Loucy (cell line): ENCODE measurements around the gene TMEM11.

Experiments
- EZH2phosphoT487 ChIP-seq: fragments of 200-600 bp; IDR thresholded peaks from 2 replicates; pipeline ENCODE4 v1.6.1; 2018; ENCODE audit warnings: antibody characterized with exemption, mild to moderate bottlenecking, moderate library complexity, borderline replicate concordance
- TF ChIP-seq, protein P1 (sequence below): fragments of 200-600 bp; sonication (generic); conservative IDR thresholded peaks from 2 replicates; pipeline ENCODE4 v1.5.1; 2014; ENCODE audit warnings: mild to moderate bottlenecking, antibody characterized with exemption, low read length

DNA sequence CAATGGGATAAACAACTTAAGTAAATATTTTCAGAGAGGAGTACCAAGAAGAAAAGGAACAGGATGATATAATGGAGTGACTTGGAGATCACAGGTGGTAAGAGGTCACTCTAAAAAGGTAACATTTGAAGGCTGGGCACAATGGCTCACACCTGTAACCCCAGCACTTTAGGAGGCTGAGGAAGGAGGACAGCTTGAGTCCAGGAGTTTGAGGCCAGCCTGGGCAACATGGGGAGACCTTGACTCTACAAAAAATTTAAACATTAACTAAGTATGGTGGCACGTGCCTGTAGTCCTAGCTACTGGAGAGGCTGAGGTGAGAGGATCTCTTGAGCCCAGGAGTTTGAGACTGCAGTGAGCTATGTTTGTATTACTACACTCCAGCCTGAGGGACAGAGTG lies 3.4 kb upstream of the TMEM11 start:
- TF ChIP-seq, protein P1, sequence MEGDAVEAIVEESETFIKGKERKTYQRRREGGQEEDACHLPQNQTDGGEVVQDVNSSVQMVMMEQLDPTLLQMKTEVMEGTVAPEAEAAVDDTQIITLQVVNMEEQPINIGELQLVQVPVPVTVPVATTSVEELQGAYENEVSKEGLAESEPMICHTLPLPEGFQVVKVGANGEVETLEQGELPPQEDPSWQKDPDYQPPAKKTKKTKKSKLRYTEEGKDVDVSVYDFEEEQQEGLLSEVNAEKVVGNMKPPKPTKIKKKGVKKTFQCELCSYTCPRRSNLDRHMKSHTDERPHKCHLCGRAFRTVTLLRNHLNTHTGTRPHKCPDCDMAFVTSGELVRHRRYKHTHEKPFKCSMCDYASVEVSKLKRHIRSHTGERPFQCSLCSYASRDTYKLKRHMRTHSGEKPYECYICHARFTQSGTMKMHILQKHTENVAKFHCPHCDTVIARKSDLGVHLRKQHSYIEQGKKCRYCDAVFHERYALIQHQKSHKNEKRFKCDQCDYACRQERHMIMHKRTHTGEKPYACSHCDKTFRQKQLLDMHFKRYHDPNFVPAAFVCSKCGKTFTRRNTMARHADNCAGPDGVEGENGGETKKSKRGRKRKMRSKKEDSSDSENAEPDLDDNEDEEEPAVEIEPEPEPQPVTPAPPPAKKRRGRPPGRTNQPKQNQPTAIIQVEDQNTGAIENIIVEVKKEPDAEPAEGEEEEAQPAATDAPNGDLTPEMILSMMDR, result no peak
- TF ChIP-seq EZH2phosphoT487, result no peak
